A673 (cell line): ENCODE results near the gene KIT.

Experiments
- CTCF ChIP-seq: fragments of 300-800, 200-600 bp; sonication (generic); conservative IDR thresholded peaks from 2 replicates; pipeline ENCODE4 v1.5.1; 2017; ENCODE audit warnings: low read depth, mild to moderate bottlenecking, antibody characterized with exemption, low read length, moderate library complexity, mixed read lengths
- EZH2 ChIP-seq: fragments of 200-600 bp; sonication (generic); IDR thresholded peaks from 2 replicates; pipeline ENCODE4 v1.6.1; 2017; ENCODE audit warnings: borderline replicate concordance, low read depth, mild to moderate bottlenecking, mixed read lengths, antibody characterized with exemption, low read length; ENCODE audit not compliant: poor library complexity, severe bottlenecking

- TF ChIP-seq CTCF, result no peak
- TF ChIP-seq EZH2, result no peak
These were observed 20.4 kb upstream of the KIT start for GRCh38 chr4:54637325-54637724.
